Mesenteric fat pad (tissue), 1 donor: Measurements from ENCODE around the gene PRKRA. TPM values are rescaled to one million over a fixed set of nuclear protein-coding genes. Genes with fewer than 3 reads are reported as not detected.
"Not testable (repeated sequence)": the region's sequence is repeated elsewhere in the genome, so short reads cannot be mapped to it uniquely, and the experiment has no call there.

Experiments used
- DNase-seq: peaks from one replicate; pipeline ENCODE4 v3.0.0-alpha.2; 2020; ENCODE audit warnings: low spot score
- long read RNA-seq: library from polyadenylated mRNA; unstranded; transcript quantifications from one replicate; pipeline ENCODE4 v2.0.0, GENCODE V29; 2020
- total RNA-seq: library from RNA; stranded (reverse); fragmentation: NEBNext Ultra II Directional; extraction: Animal tissue kit (Norgen Biotek cat#: 25700); gene quantifications from one replicate; pipeline ENCODE4 v1.2.1, GENCODE V29; 2021
- donor health status: DM: yes; HTN: yes; CAD: no.

The PRKRA gene
- 42.6 TPM for total RNA-seq
- long read RNA-seq, transcript PRKRA-201 (8 exons, 1,826 nt), result major isoform, 210 of 234 reads
- long read RNA-seq, partial matches to known transcripts, result 6 of 234 reads
- long read RNA-seq, other reads (novel, unspliced or antisense), result 15 of 234 reads

DNA sequence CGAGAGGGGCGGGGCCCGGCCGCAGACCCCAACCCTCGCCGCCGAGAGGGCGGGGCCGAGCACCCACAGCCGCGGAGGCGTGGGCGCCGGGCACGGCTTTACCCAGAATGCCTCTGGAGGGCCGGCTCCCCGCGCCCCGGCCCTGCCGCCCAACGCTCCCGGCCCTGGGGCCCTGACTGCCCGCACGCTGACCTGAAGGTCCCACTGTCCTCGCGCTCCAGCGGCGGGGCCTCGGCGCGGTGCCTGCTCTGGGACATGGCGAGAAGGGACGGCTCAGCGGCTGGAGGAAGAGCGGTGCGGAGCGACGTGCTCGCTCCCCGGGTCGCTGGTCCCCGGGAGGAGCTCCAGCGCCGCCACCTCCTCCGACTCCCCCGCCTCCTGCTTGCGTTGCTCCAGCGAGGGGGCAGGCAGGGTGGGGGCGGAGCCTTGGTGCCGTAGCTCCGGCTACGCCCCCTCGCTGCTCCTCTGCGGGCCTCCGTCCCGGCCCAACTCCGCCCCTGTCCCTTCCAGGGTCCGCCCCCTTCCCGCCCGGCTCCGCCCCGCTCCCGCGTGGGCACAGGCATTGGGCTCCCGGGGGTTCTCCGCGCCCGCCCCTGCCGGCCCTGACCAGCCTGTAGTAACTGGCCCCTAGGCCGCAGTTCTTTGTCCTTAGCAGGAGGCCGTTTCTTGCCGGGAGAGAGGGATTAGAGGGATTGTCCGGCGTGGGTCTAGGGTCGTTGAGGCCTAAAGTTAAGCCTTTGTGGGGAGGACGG is at the start of gene PRKRA, which contains the start of gene PJVK:
PRKRA (minus strand) TSS at position 402 of the 752 bp plus-strand sequence; CDS start at position 257, 145 bp downstream.
PJVK (plus strand) TSS at position 605 of the 752 bp plus-strand sequence. CDS start 2,032 bp downstream, outside the sequence.
- peak; percentile 99 for DNase-seq

DNA sequence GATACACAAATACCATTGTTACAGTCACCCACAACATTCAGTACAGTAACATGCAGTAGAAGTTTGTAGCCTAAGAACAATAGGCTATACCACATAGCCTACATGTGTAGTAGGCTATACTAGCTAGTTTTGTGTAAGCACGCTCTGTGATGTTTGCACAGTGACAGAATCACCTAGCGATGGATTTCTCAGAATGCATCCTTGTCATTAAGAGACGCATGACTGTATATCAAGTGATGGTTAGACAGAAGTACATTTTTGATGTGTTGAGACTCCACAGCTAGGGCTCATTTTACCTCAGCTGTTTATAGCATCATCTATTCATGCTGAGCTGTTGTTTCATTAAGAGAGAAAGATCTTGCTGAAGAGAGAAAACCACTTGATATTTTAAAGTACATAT is 48.7 kb upstream of the PRKRA start:
- DNase-seq, result no peak

DNA sequence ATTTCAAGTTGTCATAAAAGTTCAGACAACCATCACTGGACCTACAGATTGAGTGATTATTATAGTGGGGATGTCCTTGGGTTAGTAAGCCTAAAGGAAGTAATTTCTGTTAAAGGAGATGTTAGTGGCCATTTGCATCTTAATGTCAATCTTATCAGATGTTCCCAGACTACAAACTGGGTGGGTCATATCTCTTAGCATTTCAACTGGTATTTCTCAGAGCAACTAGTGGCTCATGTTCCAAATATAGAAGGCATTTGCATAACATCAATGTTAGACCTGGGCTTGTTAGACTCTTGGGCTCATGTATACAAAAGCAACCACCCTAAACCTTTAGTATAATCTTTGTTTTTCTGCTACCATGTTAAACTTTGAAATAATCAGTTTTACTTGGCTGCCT is 47.2 kb upstream of the PRKRA start:
- DNase-seq, result no peak

DNA sequence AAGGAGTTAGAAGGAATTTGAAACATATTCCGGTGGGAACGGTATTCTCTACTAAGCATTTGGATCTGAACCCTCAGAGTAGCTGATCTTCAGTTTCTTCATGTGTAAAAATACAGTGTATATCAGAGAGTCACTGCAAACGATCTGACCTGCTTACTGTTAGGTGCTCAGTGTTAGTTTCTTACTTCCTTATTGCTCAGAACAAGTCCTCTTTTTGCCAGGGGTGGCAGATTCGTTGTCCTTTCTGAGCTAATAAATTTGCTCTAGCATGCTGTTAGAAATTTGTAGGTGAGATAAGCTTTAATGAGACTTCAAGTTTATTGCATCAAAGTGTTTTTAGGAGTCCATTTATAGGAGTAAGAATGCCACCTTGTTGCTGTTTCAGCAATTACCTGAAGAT is 45.1 kb upstream of the PRKRA start:
- DNase-seq, result no peak

DNA sequence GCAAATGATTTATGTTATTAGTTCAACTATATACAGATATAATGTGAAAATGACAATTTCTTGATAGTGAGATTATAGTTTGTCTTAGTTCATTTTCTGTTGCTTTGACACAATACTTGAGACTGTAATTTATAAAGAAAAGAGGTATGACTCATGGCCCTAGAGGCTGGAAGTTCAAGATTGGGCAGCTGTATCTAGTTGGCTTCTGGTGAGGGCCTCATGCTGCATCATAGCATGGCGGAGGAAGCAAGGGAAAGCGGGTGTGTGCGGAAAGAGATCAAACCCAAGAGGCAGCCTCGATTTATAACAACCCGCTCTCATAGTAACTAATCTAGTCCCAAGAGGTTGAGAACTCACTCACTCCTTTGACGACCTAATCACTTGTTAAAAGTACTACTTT is 40.6 kb upstream of the PRKRA start:
- no peak for DNase-seq

DNA sequence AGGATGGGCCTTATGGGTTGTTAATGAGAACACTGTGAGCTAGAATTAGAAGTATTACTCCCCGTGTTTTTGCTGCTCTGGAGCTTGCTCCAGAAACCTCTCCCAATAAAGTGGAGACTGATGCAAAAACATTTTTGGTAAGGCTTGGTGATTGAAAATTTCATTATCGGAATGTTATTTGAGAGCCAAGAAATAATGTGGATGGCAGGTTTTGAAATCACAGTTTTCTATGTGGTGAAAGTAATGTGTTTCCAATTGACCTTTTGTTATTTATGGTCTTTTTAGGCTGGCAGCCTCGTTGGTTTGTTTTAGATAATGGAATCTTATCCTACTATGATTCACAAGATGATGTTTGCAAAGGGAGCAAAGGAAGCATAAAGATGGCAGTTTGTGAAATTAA is 34.4 kb upstream of the PRKRA start:
- no peak for DNase-seq

DNA sequence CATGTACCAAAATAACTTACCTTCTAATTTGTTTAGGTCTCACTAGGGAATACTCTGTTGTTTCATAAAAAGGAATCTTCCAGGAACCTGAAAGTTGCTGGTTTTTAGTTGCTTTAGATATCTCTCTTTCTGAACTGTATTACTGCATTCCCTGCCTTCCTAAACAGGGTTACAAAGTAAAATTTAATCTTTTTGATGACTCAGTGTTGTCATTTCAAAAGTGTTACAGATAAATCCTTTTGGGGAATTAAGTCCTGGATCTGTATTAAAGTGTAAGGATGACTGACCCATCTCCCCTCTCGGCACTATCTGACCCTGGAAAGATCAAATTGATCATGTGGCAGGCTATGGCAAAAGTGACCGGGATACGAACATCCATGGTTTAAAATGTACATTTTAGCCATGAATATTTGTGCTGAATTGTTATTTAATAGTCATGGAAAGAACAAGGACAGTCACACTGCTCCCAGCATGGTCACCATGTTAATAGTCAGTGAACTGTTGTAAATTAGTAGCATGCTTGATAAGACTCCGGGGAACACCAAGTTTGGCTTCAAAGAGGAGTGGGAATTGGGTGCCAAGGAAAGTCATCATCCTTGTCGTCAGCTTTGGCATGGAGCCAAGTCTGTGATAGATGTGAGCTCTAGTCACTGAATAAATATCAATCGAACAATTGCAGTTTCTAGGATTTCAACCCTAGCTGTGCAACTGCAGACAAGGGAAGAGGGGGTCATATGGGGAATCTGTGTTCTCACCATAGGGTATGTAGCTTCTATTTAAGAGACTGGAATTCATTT is 33.5 kb upstream of the PRKRA start:
- DNase-seq, result no peak

DNA sequence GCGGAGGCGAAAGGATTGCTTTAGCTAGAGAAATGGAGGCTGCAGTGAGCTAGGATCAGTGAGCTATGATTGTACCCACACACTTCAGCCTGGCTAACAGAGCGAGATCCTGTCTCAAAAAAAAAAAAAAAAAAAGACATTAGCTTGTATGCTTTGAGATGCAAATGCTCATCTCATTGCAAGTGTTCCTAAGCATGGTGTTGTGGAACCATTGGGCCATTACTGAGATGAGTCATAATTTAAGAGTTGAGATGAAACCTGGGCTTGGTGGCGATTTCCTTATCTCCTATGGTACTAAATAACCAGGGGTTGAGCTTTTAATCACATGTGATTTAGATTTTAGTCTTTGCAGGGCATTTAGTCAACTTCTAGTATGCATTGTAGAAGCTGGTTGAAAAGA is 31.5 kb upstream of the PRKRA start:
- DNase-seq, result no peak

DNA sequence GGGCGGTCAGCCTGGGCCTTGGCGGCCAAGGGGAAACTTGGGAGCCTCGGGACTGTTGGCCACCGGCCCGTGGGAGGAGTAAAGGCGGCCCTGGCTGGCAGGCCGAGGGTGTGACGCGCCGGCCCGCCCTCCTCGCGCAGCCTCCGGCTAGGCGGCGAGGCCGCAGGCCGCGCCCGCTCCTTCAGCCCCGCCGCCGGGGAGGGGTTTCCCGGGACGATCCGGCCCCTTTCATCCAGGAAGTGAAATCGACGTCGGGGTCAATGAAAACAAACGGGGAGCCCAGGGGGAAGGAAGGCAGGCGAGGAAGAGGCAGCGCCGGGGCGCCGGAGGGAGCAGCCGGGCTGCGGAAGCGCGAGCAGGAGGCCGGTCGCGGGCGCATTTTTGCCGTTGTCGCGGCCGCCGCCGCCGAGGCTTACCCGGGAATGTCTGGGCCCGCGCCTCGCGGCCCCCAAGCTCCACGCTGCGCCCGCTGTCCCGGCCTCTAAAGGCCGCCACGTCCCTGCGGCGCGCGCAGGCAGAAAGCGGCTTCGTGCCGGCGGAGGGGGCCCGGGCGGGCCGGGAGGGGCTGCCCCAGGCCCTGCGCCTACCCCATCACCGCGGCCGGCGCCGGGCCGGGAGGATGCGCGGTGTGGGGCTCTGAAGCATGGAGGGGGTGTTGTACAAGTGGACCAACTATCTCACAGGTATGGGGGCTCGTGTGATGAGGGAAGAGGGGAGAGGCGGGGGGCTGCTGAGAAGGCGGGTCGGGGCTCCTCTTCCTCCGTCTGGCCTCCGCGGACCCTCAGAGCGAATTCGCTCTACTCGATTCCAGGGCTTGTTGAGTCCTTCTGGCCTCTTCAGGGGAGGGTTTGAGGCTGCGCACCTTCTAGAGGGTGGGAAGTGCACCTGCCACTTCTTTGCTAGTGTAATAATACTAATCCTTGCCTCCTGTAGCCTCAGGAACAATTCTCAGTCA is 29.5 kb upstream of the PRKRA start, which contains the start of gene PLEKHA3:
PLEKHA3 (plus strand) TSS at position 231 of the 955 bp plus-strand sequence; CDS start at position 644, 413 bp downstream.
- DNase-seq, result peak; percentile 99

DNA sequence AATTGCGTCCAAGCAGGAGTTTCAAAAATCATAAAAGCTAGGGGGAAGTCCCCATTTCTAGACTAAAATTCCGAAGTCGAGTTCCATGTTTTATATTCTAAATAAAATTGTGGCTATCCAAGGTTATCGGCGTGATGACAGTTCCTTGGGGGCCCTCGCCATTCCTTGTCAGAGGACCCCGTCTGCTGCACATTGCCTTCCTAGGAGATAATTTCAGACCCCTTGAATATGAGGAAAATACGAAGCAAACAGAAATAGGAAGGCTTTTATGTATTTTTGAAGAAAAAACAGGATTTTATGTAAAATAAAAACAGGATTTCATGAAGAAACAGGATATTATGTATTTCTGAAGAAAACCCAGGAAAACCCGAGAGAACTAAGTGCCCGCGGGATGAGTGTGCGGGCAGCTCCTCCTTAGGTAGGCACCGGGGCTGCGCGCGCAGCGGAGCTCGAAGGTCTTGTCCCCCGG is 28.8 kb upstream of the PRKRA start:
- no peak for DNase-seq

DNA sequence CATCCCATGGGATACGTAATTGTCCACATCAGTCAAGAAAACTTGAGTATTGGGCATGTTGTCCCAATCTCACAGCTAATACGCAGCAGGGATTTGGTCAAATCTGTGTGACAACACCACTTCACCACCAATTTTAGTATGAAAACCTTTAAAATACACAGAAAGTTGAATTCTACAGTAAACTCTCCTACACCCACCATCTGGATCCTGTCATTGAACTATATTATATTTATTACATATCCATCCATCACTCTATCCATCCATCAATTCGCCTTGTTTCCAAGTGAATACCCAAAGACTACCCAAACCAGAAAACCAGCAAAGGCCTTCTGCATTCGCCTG is 28.3 kb upstream of the PRKRA start:
- no peak for DNase-seq

DNA sequence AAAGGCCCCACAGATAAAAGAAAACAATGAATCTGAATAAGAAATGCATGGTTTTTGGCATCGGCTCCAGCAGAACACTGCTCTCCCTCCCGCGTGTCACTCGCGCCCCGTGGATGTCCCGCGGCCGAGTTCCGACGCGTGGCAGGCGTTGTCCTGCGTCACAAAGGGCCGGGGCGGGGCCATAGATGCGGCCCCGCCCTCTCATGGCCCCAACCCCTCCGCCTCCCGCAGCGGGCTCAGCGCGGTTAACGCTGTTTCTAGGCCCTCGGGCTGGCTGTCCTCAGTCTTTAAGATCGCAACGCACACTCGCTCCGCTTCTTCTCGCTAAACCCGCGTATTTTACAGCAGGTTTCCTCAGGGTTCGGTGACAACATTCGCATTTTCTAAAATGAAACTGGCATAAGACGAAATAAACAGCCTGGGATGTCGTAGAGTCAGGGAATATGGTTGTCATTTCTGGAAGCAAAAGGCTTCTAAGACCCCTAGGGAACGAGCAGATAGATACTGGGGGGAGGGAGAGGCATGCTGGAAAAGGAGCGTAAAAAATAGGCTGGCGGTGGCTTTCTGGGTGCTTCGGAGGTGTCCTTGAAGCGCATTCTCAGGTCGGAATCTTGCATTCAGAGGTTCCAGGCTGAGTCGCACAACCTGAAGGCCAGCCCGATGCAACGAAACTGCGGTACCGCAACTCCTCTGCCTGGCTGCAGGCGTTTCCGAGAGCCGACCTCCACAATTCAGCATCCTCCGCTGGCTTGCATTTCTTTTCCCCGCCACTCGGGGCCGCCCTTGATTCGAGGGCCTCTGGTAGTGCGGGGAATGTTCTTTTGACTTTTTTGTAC is 27.7 kb upstream of the PRKRA start, which contains the start of gene FKBP7:
FKBP7 (minus strand) TSS at position 162 of the 836 bp plus-strand sequence; CDS start at position 61, 101 bp downstream.
- DNase-seq, result peak; percentile 94

DNA sequence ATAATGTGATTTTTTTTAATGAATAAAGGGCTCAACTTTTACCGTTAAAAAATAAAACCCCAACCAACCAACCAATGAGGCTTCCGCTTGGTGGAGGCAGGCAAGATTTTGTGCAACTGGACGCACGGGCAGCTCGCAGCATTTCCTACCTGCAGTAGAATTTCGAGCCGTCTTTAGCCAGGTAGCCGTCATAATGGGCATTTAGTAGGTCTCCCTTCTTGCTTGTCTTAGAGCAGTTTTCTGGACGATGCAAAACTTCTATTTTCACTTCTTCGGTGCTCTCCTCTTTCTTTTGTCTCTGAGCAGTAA is 27.1 kb upstream of the PRKRA start:
- no peak for DNase-seq

DNA sequence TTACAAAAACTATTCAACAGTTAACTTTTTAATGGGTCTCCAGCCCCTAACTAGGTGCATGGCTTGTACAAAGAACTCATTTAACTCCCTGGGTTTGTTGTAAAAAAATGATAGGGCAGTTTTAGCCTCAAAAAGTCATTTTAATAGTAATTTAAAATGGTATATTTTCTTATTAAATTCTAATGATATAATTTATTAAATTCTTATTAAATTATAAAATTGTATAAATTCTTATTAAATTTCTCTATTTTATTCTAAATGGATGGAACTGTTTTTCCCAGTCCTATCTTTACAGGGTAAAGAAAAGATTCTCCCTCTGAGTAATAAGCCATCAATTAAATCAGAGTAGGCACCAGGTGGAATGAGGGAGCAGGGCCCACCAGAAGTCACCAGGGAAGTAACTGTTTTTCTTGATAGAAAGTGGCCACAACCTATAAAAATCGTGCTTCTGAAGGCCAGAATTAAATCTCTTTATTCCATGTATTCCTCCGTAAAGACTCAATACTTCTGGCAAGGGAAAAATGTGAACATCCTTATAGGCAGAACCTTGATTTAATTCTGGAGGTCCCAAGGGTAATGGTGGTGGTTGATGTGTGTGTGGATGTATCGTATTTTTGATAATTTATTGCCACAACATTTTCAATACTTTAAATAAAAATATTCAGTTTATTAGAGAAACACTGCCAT is 26.6 kb upstream of the PRKRA start:
- no peak for DNase-seq

DNA sequence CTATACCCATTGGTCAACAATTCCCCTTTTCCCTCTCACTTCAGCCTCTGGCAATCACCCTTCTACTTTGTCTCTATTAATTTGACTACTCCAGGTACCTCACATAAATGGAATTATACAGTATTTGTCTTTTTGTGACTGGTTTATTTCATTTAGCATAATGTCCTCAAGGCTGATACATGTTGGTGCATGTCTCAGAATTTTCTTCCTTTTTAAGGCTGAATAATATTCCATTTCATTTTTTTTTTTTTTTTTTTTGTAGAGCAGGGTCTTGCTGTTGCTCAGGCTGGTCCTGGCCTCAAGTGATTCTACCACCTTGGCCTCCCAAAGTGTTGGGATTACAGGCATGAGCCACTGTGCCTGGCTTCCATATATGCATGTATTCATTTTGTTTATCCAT is 25.5 kb upstream of the PRKRA start:
- DNase-seq, result no peak

DNA sequence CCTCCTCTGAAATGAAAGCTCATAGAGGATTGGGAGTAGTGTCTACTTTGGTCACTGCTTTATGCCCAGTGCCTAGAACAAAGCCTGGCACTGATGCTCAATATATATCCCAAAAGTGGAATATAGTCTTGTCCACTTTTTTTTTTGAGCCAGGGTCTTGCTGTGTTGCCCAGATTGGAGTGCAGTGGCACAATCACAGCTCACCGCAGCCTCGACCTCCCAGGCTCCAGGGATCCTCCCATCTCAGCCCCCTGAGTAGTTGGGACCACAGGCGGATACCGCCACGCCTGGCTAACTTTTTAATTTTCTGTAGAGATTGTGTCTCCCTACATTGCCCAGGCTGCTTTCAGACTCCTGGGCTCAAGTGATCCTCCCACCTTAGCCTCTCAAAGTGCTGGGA is 23.6 kb upstream of the PRKRA start:
- no peak for DNase-seq

DNA sequence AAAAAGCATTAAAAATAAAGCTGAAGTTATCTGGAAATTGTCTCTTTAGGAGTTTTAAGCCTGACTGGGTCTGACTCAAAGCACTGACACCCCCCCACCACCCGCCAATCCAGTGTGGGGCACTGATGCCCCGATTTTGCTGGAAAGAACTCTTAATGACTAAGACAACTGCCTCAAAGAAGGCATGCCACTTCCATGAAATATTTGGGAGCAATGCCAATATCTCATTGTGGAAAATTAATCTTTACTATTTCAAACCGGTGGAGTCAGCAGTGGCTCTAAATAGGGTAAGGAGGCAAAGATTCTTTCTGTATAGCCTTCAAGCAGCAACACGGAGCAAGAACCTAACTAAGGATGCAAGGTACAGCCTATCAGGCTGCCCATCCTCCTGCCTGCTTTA is 23.0 kb upstream of the PRKRA start:
- DNase-seq, result no peak

DNA sequence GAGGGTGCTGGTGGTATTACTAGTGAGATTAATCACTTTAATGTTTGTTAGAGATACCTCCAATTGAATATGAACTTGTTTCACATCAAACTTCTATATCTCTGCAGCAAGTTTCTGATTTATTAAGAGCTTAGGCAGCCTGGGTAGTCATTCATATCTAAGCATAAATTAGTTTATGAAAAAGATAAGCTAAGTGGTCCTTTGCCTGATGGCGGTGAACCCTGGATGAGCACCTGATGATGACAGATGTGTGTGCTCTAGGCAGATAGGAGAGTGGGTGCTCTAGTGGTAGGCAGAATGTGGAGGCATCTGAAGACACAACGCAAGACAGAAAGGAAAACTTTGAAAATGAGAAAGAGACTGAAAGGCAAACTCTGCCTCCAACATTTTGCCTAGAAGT is 22.4 kb upstream of the PRKRA start:
- DNase-seq, result no peak

DNA sequence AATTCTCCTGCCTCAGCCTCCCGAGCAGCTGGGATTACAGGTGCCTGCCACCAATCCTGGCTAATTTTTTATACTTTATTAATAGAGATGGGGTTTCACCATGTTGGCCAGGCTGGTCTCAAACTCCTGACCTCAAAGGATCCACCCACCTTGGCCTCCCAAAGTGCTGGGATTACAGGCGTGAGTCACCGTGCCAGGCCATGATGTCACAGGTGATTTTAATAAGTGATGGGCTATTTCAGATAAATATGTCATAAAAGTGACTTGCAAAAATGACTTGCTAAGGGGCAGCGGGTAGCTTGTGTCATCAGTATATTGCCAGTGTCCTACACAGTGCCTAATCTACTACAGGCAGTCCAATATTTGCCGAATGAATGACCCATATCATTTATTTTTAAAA is 20.3 kb upstream of the PRKRA start:
- DNase-seq, result not testable (repeated sequence)
